ENCODE results near the gene AIFM1. TPM values are rescaled to one million over a fixed set of nuclear protein-coding genes. Genes with fewer than 3 reads are reported as not detected.

The AIFM1 gene
- total RNA-seq, 4 donors from 2014 or later = 7.7 to 21.2 (median 19.1) TPM

DNA sequence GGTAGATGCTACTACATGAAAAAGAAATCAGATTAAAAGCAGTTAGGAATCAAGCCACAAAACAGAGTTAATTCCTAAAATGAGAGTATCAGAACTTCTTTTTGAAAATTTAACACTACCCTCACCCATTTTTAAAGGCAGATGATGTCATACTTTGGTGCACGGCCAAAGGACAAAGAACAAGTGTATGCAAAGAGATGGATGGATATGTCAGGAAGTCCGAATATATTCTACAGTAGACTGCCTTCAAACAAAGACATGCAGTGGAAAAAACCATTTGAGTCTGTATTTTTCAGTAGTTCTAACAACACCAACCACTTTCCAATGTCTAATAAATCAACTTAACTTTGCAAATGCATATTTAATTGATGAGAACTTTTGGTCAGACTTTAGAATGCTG is 2.2 kb downstream of the AIFM1 start:
- no peak for DNase-seq
- Histone ChIP-seq H3K9me3 (no peaks in the 10 kb centered on the region), H3K36me3 (no peaks in the 10 kb centered on the region), H3K4me1 (no peaks in the 10 kb centered on the region), H3K27ac (no peak overlapping the region), H3K4me3 (no peak overlapping the region), H3K27me3 (no peaks in the 10 kb centered on the region)
- TF ChIP-seq POLR2A (IDR thresholded peaks at IDR 0.05) = no peak
- TF ChIP-seq, protein P1, sequence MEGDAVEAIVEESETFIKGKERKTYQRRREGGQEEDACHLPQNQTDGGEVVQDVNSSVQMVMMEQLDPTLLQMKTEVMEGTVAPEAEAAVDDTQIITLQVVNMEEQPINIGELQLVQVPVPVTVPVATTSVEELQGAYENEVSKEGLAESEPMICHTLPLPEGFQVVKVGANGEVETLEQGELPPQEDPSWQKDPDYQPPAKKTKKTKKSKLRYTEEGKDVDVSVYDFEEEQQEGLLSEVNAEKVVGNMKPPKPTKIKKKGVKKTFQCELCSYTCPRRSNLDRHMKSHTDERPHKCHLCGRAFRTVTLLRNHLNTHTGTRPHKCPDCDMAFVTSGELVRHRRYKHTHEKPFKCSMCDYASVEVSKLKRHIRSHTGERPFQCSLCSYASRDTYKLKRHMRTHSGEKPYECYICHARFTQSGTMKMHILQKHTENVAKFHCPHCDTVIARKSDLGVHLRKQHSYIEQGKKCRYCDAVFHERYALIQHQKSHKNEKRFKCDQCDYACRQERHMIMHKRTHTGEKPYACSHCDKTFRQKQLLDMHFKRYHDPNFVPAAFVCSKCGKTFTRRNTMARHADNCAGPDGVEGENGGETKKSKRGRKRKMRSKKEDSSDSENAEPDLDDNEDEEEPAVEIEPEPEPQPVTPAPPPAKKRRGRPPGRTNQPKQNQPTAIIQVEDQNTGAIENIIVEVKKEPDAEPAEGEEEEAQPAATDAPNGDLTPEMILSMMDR (IDR thresholded peaks at IDR 0.05) = no peak
- intact Hi-C loops (cut with DNase I; ENCODE audit: low total_unique reads) = no loop called here

DNA sequence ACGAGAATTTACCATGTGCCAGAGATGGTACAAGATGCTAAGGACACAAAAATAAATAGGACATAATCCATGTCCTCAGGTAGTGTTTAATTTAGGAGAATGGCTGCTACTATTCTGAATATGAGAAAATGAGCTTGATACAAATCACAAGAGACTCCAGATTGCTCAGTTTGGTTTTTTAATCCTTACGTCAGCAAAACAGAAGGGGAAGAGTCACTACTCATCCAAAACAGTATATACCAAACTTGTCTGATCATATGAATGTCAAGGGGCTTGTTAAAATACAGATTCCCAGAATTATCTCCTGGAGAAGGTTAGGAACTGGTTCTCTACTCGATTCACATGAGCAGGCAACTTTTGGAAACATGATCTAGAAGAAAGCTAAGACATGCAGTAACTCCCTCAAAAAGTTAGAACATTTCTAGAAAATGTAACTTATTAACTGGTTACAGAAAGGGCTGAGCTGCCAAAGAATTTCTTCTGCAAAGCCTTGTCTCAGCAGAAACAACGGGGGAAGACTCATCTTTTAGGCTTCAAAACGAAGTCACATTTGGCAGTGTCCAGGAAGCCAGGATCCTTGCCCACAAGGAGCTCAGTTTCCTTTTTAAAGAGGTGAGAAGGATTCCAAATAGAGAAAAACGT is 3.4 kb downstream of the AIFM1 start:
- TF ChIP-seq POLR2A (IDR thresholded peaks at IDR 0.05) = no peak
- H3K36me3 ChIP-seq = no peaks in the 10 kb centered on the region
- no peak for DNase-seq
- H3K27me3 ChIP-seq = no peaks in the 10 kb centered on the region
- H3K27ac ChIP-seq = no peak overlapping the region
- no peak overlapping the region for H3K4me3 ChIP-seq
- no peaks in the 10 kb centered on the region for H3K4me1 ChIP-seq
- H3K9me3 ChIP-seq = no peaks in the 10 kb centered on the region
- intact Hi-C loops (cut with DNase I; ENCODE audit: low total_unique reads) = no loop called here

DNA sequence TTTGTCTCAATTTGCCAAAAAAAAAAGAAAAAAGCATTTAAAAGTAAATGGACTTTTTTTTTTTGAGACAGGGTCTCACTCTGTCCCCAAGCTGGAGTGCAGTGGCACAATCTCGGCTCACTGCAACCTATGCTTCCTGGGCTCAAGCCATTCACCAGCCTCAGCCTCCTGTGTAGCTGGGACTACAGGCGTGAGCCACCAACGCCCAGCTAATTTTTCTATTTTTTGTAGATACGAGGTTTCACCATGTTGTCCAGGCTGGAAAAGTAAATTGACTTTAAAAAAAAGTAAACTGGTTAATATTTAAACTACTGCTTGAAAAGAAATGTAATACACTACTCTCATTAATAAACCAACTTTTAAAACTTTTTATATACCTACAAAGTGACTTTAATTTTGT is 5.9 kb downstream of the AIFM1 start:
- Histone ChIP-seq H3K4me3 (no peak overlapping the region), H3K27me3 (no peaks in the 10 kb centered on the region), H3K4me1 (no peaks in the 10 kb centered on the region), H3K9me3 (no peaks in the 10 kb centered on the region), H3K36me3 (no peaks in the 10 kb centered on the region), H3K27ac (no peak overlapping the region)
- intact Hi-C loops (cut with DNase I; ENCODE audit: low total_unique reads) = no loop called here
- TF ChIP-seq, protein P1 (IDR thresholded peaks at IDR 0.05) = no peak
- no peak for DNase-seq

DNA sequence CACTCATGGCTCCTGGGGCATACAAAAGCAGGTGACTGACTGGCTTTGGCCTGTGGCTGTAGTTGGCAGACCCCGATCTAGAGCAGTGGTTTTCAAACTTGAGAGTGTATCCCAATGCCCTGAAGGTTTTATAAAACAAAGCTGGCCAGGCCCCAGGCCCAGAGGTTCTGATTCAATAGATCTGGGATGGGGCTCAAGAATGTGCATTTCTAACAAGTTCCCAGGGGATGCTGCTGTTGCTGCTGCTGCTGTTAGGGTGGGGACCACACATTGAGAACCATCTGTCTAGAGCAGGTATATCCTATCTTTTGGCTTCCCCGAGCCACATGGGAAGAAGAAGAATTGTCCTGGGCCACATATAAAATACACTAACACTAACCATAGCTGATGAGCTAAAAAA is 7.3 kb downstream of the AIFM1 start:
- no peak overlapping the region for H3K4me3 ChIP-seq
- H3K27me3 ChIP-seq = no peaks in the 10 kb centered on the region
- TF ChIP-seq POLR2A (IDR thresholded peaks at IDR 0.05) = no peak
- TF ChIP-seq, protein P1 (IDR thresholded peaks at IDR 0.05) = no peak
- intact Hi-C loops (cut with DNase I; ENCODE audit: low total_unique reads) = no loop called here
- no peak overlapping the region for H3K27ac ChIP-seq
- no peaks in the 10 kb centered on the region for H3K9me3 ChIP-seq
- no peaks in the 10 kb centered on the region for H3K36me3 ChIP-seq
- DNase-seq = no peak
- H3K4me1 ChIP-seq = no peaks in the 10 kb centered on the region

DNA sequence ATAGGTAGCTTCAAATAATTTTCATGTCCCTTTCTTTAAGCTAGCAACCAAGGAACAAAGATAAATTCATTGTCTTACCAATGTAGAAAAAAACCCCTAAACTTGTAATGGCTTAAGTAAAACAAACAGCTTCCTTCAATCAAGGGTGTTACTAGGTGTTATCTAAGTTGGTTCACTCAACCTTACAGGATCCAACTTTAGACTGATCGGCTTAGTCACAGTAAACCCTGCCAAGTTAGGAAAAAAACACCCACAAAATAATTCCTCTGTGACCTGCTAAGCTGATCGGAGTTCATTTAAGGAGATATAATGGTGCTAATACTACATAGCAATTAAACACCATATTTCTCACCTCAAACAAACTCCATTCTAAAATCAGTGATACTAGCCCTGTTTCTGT is 10.1 kb downstream of the AIFM1 start:
- intact Hi-C loops (cut with DNase I; ENCODE audit: low total_unique reads) = no loop called here
- TF ChIP-seq POLR2A (IDR thresholded peaks at IDR 0.05) = no peak
- TF ChIP-seq, protein P1 (IDR thresholded peaks at IDR 0.05) = no peak
- Histone ChIP-seq H3K36me3 (no peaks in the 10 kb centered on the region), H3K4me1 (no peaks in the 10 kb centered on the region), H3K27me3 (no peaks in the 10 kb centered on the region), H3K27ac (no peak overlapping the region), H3K4me3 (no peak overlapping the region), H3K9me3 (no peaks in the 10 kb centered on the region)
- DNase-seq = no peak

DNA sequence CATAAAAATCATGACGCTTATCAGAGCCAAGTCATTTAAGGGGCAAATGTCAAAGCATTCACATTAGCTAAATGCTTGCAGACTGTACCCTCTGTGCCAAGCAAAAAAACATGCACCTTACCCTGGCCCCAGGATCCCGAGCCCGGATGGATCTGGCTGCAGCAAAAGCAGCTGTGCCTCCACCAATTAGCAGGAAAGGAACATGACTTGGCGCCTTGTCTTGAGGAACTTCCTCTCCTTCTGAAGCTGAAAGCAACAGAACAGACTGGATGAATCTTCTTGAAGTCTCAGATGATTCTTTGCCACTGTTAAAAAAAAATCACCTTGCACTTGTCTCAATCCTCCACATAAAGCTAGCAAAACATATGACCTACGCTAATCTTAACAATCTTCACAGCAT is 18.0 kb downstream of the AIFM1 start:
- Histone ChIP-seq H3K36me3 (no peaks in the 10 kb centered on the region), H3K4me3 (no peak overlapping the region), H3K9me3 (no peaks in the 10 kb centered on the region), H3K27me3 (no peaks in the 10 kb centered on the region), H3K27ac (no peak overlapping the region), H3K4me1 (no peaks in the 10 kb centered on the region)
- no peak for TF ChIP-seq POLR2A (IDR thresholded peaks at IDR 0.05)
- TF ChIP-seq, protein P1 (IDR thresholded peaks at IDR 0.05) = no peak
- intact Hi-C loops (cut with DNase I; ENCODE audit: low total_unique reads) = no loop called here
- DNase-seq = no peak

Measured in uterus (tissue), 4 donors.